Thyroid gland (tissue), 4 donors: ENCODE measurements around the gene SORCS2. TPM values are rescaled to one million over a fixed set of nuclear protein-coding genes. Genes with fewer than 3 reads are reported as not detected.

Experiments used
- DNase-seq, 2 donors: peaks; one replicate each; pipeline ENCODE4 v3.0.0-alpha.2; 2019
- H3K27ac ChIP-seq, 3 donors: fragments of 200-600 bp; sonication (generic); 1 replicate in 2 of 3; 2 replicates in 1 of 3; pipeline ENCODE4 v1.5.1; 2016 to 2019; ENCODE audit warnings: mild to moderate bottlenecking in 1 of 3, moderate library complexity in 1 of 3
- H3K27me3 ChIP-seq: fragments of 200-600 bp; sonication (generic); one replicate; pipeline ENCODE4 v1.5.1; 2019
- H3K36me3 ChIP-seq, 2 donors: fragments of 200-600 bp; sonication (generic); one replicate each; pipeline ENCODE4 v1.5.1; 2016 to 2019
- H3K4me1 ChIP-seq, 2 donors: fragments of 200-600 bp; sonication (generic); one replicate each; pipeline ENCODE4 v1.5.1; 2017 to 2019
- H3K4me3 ChIP-seq, 3 donors: fragments of 200-600 bp; sonication (generic); replicated peaks in 1 of 3; 1 replicate in 2 of 3; 2 replicates in 1 of 3; pipeline ENCODE4 v1.5.1; 2016; ENCODE audit warnings: mild to moderate bottlenecking in 1 of 3
- H3K9me3 ChIP-seq: fragments of 200-600 bp; sonication (generic); one replicate; pipeline ENCODE4 v1.5.1; 2017
- POLR2A ChIP-seq, 2 donors: fragments of 450-650 bp; IDR thresholded peaks; one replicate each; pipeline ENCODE4 v1.6.1; 2017; ENCODE audit warnings: antibody characterized with exemption in 2 of 2, mild to moderate bottlenecking in 2 of 2, moderate library complexity in 1 of 2
- whole genome bisulfite sequencing, 2 donors: methylation state at CpG; one replicate each; pipeline ENCODE4 v1.1.5; 2017; 5-methylcytosine and 5-hydroxymethylcytosine counted together
- intact Hi-C: fragments of 100-400 bp; cut with DNase I; formaldehyde crosslinking; loops from one replicate; pipeline ENCODE4 v1.15.1; 2023
- total RNA-seq, 4 donors: library from RNA; depleted of rRNA; stranded (reverse); fragments of >200 nt; gene quantifications; one replicate each; pipeline ENCODE4 v1.2.3, GENCODE V29; 2016
- TF ChIP-seq, protein P1 (sequence below), 6 experiments: fragments of 200-600 bp in 3 of 6; fragments of 450-650 bp in 3 of 6; sonication (generic) in 3 of 6; IDR thresholded peaks; one replicate each; pipeline ENCODE4 v1.5.1; 2016 to 2019; ENCODE audit warnings: antibody characterized with exemption in 6 of 6, mild to moderate bottlenecking in 2 of 6, inconsistent platforms in 1 of 6, moderate library complexity in 1 of 6

Gene SORCS2
- total RNA-seq, 4 donors from 2014 or later, result 1.7 to 13.6 (median 3.6) TPM

GRCh38 chr4:7307394-7308099 lies 115.2 kb downstream of the SORCS2 start:
- no peak for DNase-seq
- no peaks in the 10 kb centered on the region for H3K36me3 ChIP-seq
- no peaks in the 10 kb centered on the region for H3K9me3 ChIP-seq
- no peaks in the 10 kb centered on the region for H3K4me1 ChIP-seq
- no peak overlapping the region for H3K27ac ChIP-seq
- H3K4me3 ChIP-seq, result no peak overlapping the region
- WGBS, 2 donors, result 79 to 86% methylated on average over 4 to 6 of the region's 6 CpGs
- no peaks in the 10 kb centered on the region for H3K27me3 ChIP-seq
- no peak for TF ChIP-seq POLR2A (IDR thresholded peaks at IDR 0.05)
- TF ChIP-seq, protein P1, sequence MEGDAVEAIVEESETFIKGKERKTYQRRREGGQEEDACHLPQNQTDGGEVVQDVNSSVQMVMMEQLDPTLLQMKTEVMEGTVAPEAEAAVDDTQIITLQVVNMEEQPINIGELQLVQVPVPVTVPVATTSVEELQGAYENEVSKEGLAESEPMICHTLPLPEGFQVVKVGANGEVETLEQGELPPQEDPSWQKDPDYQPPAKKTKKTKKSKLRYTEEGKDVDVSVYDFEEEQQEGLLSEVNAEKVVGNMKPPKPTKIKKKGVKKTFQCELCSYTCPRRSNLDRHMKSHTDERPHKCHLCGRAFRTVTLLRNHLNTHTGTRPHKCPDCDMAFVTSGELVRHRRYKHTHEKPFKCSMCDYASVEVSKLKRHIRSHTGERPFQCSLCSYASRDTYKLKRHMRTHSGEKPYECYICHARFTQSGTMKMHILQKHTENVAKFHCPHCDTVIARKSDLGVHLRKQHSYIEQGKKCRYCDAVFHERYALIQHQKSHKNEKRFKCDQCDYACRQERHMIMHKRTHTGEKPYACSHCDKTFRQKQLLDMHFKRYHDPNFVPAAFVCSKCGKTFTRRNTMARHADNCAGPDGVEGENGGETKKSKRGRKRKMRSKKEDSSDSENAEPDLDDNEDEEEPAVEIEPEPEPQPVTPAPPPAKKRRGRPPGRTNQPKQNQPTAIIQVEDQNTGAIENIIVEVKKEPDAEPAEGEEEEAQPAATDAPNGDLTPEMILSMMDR (IDR thresholded peaks at IDR 0.05), result no peak
- intact Hi-C loops, result no loop called here

- Histone ChIP-seq H3K36me3 (no peaks in the 10 kb centered on the region), H3K4me3 (no peak overlapping the region), H3K27me3 (no peaks in the 10 kb centered on the region), H3K9me3 (no peaks in the 10 kb centered on the region), H3K4me1 (peaks cover 3 to 4% of the 10 kb centered on the region in 2 donors), H3K27ac (no peak overlapping the region)
- no peak for TF ChIP-seq POLR2A (IDR thresholded peaks at IDR 0.05)
- TF ChIP-seq, protein P1 (IDR thresholded peaks at IDR 0.05), result no peak
- intact Hi-C loops, result no loop called here
- WGBS, 2 donors, result 75 to 85% methylated on average over 11 to 12 of the region's 13 CpGs
- no peak for DNase-seq
Measured at GRCh38 chr4:7309181-7309580, 116.8 kb downstream of the SORCS2 start.

- no peaks in the 10 kb centered on the region for H3K27me3 ChIP-seq
- intact Hi-C loops, result no loop called here
- TF ChIP-seq, protein P1 (IDR thresholded peaks at IDR 0.05), result no peak
- no peak for TF ChIP-seq POLR2A (IDR thresholded peaks at IDR 0.05)
- no peaks in the 10 kb centered on the region for H3K36me3 ChIP-seq
- no peak overlapping the region for H3K4me3 ChIP-seq
- no peak overlapping the region for H3K27ac ChIP-seq
- 75 to 77% methylated on average over 17 of the region's 17 CpGs for WGBS, 2 donors
- no peaks in the 10 kb centered on the region for H3K9me3 ChIP-seq
- peaks cover 3 to 4% of the 10 kb centered on the region in 2 donors for H3K4me1 ChIP-seq
- DNase-seq, result no peak
Measured at GRCh38 chr4:7309636-7310390, 117.5 kb downstream of the SORCS2 start.

GRCh38 chr4:7310451-7310850 lies 118.1 kb downstream of the SORCS2 start:
- H3K27ac ChIP-seq, result no peak overlapping the region
- H3K4me3 ChIP-seq, result no peak overlapping the region
- no peaks in the 10 kb centered on the region for H3K36me3 ChIP-seq
- intact Hi-C loops, result no loop called here
- H3K4me1 ChIP-seq, result peaks cover 3 to 4% of the 10 kb centered on the region in 2 donors
- no peak for DNase-seq
- 68 to 83% methylated on average over 12 of the region's 12 CpGs for WGBS, 2 donors
- no peaks in the 10 kb centered on the region for H3K27me3 ChIP-seq
- no peak for TF ChIP-seq POLR2A (IDR thresholded peaks at IDR 0.05)
- TF ChIP-seq, protein P1 (IDR thresholded peaks at IDR 0.05), result no peak
- no peaks in the 10 kb centered on the region for H3K9me3 ChIP-seq

DNA sequence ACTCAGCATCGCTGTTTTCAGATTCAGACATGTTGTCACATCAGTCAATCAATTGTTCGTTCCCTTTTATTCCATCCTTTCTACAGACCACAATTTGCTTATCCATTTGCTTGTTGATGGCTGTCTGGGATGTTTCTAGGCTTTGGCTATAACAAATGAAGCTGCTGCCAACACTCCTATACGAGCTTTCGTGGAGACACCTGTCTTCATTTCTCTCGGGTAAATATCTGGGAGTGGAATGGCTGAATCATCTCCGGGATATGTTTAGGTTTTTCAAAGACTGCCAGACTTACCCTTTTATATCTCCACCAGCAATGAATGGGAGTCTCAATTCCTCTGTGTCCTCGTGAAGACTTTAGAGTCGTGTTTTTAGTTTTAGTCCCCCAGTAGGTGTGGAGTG lies 118.9 kb downstream of the SORCS2 start:
- intact Hi-C loops, result no loop called here
- WGBS, 2 donors, result 90 to 91% methylated on average over 8 of the region's 8 CpGs
- TF ChIP-seq, protein P1 (IDR thresholded peaks at IDR 0.05), result no peak
- no peak for TF ChIP-seq POLR2A (IDR thresholded peaks at IDR 0.05)

More for the DNA sequence above, 118.9 kb downstream of the SORCS2 start:
- Histone ChIP-seq H3K27me3 (no peaks in the 10 kb centered on the region), H3K27ac (no peak overlapping the region), H3K4me3 (no peak overlapping the region), H3K4me1 (peaks cover 3 to 4% of the 10 kb centered on the region in 2 donors), H3K36me3 (no peaks in the 10 kb centered on the region), H3K9me3 (no peaks in the 10 kb centered on the region)
- DNase-seq, result no peak
